Measurements from ENCODE around the gene ABI1.

Gene ABI1

GRCh38 chr10:26743091-26743490 lies 117.7 kb downstream of the ABI1 start:
- DNase-seq (ENCODE audit: low read depth): peak; percentile 9
- H3K4me3 ChIP-seq (ENCODE audit: control insufficient read depth, low read depth, low read length): no peak overlapping the region
- TF ChIP-seq CTCF (conservative IDR thresholded peaks at IDR 0.05; ENCODE audit: control insufficient read depth, insufficient read depth, low read depth, low read length): no peak

GRCh38 chr10:26741368-26741767 lies 119.4 kb downstream of the ABI1 start:
- no peak for DNase-seq (ENCODE audit: low read depth)
- no peak overlapping the region for H3K4me3 ChIP-seq (ENCODE audit: control insufficient read depth, low read depth, low read length)
- no peak for TF ChIP-seq CTCF (conservative IDR thresholded peaks at IDR 0.05; ENCODE audit: control insufficient read depth, insufficient read depth, low read depth, low read length)

DNA sequence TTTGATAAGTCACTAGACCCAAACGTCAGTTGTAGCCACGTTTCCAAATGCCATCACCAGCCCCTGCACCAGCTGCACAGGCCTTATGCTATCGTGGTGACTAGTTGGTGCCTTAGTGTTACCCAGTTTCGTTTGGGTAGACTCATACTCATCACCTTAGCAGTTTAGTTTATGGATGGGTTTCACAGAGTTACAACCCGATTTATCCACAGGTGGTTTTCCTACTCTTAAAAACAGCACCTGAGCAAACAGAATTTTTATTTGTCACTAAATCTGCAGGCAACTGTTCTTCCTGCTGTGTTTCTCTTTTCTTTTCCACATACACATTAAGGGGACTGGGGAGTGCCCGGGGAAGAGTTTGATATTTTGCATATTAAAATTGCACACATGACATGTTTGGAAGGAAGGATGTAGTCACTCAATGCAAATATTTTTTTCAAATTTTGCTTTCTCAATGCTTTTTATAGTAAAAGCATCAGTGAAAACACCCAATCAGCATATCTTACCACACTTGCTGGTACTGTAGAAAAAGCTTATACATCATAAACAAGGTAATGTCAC lies 121.6 kb downstream of the ABI1 start:
- no peak for DNase-seq (ENCODE audit: low read depth)
- no peak overlapping the region for H3K4me3 ChIP-seq (ENCODE audit: control insufficient read depth, low read depth, low read length)
- no peak for TF ChIP-seq CTCF (conservative IDR thresholded peaks at IDR 0.05; ENCODE audit: control insufficient read depth, insufficient read depth, low read depth, low read length)

DNA sequence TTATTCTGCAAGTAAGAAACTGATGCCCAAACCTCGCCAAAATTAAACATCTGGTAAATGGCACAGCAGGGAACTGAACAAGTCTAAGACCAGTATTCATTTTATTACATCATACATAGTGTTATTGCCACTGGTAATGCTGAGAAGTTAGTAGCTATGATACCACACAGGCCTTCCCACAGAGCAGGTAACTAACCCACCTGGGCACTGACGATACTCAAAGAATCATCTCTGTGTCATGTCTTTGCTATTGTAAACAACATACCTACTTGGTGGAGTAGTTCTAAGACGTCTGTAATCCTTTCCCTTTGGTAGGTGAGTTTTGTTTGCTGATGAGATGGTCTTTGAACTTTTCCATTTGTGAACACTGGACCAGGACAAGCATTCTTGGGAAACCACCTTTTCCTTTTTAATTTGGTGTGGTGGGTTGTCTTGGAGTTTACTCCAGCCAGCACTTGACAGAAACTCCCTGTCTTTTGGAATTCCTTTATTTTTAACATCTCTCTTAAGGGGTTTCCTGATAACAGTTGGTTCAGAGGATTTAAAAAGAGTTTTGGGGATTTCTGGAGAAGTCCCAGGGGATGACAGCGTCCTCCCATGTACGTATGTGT lies 122.4 kb downstream of the ABI1 start:
- H3K4me3 ChIP-seq (ENCODE audit: control insufficient read depth, low read depth, low read length): no peak overlapping the region
- no peak for TF ChIP-seq CTCF (conservative IDR thresholded peaks at IDR 0.05; ENCODE audit: control insufficient read depth, insufficient read depth, low read depth, low read length)
- no peak for DNase-seq (ENCODE audit: low read depth)

GRCh38 chr10:26737730-26738129 lies 123.0 kb downstream of the ABI1 start:
- H3K4me3 ChIP-seq (ENCODE audit: control insufficient read depth, low read depth, low read length): no peak overlapping the region
- DNase-seq (ENCODE audit: low read depth): peak; percentile 66
- TF ChIP-seq CTCF (conservative IDR thresholded peaks at IDR 0.05; ENCODE audit: control insufficient read depth, insufficient read depth, low read depth, low read length): no peak

GRCh38 chr10:26735435-26735834 lies 125.3 kb downstream of the ABI1 start:
- DNase-seq (ENCODE audit: low read depth): no peak
- H3K4me3 ChIP-seq (ENCODE audit: control insufficient read depth, low read depth, low read length): no peak overlapping the region
- no peak for TF ChIP-seq CTCF (conservative IDR thresholded peaks at IDR 0.05; ENCODE audit: control insufficient read depth, insufficient read depth, low read depth, low read length)
